Anterior cingulate cortex (tissue), 58 donors: ENCODE measurements around the gene LINC01488.
A peak's percentile ranks its signal among the peaks of the same experiment; 100 is the strongest.

Source experiments
- DNase-seq, 58 donors: peaks; one replicate each; lab custom pipeline; 2025; lab: John Stamatoyannopoulos, UW

LINC01488 gene

DNA sequence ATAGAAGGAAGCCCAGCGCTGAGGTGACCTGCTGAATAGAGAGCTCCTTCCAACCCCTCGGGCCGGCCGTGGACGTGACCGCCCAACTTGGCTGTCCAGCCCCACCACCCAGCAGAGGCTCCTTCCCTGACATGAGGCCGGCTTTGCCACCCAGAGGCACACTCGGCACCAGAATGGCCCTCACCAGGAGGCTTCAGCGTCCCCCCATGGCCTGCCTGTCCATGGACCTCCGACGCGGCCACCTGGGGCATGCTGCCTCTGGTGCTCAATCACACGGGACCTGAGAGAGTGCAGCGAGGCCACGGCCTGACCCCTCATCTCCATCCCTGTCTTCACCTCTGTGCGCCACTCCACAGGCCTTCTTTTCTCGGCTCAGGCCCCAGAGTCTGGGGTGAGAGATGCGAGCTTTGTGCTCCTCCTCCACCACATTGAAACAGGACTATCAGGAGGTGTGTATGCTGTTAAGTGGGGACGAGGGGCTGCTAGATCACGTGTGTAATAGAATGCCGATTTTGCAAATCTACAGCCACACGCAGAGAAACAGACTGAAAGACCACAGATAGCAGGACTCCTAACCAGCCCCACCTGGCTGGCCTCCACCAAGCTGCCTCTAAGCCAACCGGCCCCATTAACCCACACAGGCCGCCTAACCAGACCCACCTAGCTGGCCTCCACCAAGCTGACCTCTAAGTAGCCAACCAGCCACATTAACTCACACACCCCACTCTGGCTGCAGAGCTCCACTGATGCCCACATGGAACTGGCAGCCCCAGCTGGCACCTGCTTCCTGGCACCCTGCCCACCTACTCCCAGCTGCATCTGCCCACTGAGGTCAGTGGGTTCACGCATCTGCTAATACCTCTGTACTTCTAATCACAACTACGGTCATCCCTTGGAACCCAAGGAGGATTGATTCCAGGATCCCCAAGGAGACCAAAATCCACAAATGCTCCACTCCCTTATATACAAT is 20.7 kb downstream of the LINC01488 start:
- DNase-seq: peak in 1 of 58 donors; percentile 26

GRCh38 chr11:69504127-69504526 is 22.7 kb downstream of the LINC01488 start:
- no peak for DNase-seq

DNA sequence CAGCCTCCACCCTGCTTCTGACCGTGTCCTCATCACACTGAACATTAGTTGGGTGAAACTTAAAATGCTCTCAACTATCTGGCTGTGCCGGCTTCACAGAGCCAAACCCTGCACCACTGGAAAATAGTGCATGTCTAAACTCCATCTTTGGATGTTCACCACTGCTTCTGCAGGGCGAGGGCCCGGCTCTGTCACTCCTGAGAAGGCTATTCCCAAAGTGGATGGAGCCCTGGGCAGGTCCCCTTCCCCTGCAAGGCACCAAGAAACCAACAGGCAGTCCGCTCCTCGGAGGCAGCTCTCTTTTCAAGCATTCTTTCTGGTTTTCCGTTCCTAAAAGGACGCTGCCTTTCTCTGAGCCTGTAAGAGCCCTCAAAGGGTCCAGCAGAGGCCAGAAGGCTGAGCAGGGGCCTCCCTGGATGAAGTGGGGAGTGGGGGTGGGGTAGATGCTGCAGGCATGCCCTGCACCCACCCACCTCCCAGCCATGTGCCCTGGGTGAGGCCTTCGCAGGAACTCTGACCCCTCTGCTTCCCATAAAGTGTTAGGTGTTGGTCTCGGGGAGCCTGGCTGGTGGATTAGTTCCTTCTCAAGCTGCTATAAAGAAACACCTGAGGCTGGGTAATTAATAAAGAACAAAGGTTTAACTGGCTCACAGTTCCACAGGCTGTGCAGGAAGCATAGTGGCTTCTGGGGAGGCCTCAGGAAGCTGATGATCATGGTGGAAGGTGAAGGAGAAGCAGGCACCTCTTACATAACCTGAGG is 23.3 kb downstream of the LINC01488 start:
- no peak for DNase-seq

DNA sequence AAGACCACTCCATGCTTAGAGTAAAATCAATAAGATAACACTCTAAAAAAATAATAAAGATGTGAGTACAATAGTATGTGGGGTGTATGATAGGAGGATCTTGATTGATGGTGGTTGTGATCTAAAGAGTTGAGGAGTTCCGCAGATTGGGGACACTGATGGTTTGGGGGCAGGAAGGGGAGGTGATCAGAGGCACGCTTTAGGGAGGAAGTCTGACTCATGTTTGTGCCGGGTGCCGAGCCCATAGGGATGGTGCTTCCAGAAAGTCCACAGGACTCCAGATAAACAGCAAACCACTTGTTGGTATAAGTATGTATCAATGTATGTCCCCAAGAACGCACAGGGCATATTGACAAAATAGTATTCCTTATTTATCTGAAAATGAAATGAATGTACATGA is 27.5 kb downstream of the LINC01488 start:
- DNase-seq: no peak

DNA sequence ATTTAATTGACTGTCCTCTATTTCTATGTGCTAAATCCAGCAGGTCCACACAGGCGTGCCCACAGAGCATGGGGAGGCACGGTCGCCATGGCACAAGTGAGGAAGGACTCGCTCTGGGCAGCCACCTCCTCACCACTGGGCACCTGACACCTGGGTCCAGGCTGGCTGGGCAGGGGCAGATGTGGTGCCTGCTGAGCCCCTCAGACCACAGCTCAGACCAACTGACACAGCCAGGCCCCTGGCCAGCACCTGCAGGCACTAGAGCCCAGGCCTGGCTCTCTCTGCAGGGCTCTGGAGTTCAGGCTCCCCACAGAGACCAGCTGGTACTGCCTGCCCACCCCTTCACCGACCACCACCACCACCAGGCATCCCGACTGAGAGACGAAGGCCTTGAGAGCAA is 27.9 kb downstream of the LINC01488 start:
- no peak for DNase-seq

DNA sequence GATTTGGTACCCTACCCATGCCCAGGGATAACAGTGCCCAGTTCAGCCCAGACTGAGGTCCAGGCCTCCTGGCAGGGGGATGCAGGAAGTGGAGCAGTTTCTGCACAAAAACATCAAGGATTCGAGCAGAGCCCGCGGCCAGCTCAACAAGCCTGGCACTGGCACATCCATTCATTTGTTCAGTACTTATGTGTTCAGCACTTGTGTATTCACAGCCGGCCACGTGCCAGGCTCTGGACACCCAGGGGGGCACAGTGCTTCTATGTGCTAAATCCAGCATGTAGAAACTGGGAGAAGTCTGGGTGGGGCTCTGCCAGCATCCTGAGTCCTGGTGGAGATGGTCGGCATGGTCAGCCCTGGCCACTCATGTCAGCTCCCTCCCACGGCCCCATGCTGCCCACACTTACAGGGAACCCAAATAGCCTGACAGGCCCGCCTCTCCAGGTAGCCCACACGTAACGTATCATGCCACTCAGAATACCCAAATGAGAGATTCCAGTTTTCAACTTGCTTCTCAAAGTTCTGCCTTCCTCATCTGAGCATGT is 28.5 kb downstream of the LINC01488 start:
- DNase-seq: no peak

- DNase-seq: no peak
These were observed 29.3 kb downstream of the LINC01488 start for GRCh38 chr11:69510471-69511357.

DNA sequence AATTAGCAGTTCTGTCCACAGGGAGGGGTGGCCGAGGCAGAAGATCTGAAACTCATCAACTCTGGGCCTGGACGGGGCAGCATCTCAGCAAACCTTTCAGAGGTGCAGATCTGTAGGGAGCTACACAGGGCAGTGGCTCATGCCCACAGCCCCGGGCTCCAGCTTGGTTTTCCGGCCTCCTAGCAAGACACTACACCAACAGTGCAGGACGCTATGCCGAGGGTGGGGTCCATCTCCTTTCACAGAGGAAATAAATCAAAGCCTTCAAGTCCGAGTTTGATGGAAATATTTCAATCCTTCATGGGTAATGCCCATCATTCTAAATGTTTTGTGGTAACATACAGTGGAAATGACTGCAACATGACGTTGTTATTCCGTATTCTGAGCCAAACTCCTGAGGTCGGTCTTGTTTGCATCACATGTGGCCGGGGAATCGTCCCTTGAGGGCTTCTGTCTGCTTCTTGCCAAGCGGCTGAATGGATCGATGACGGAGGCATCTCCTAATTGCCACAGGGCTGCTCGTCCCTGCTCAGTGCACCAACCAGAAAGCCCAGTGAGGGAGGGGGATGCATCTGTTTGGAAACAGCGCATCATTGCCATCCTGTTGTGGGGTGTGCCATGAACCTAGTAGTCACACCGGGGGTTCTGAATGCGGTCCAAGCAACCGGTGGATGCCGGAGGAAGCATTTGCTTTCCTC is 30.0 kb downstream of the LINC01488 start:
- DNase-seq: no peak

GRCh38 chr11:69512136-69512535 is 30.7 kb downstream of the LINC01488 start:
- DNase-seq: no peak

GRCh38 chr11:69512790-69513189 is 31.3 kb downstream of the LINC01488 start:
- DNase-seq: no peak

DNA sequence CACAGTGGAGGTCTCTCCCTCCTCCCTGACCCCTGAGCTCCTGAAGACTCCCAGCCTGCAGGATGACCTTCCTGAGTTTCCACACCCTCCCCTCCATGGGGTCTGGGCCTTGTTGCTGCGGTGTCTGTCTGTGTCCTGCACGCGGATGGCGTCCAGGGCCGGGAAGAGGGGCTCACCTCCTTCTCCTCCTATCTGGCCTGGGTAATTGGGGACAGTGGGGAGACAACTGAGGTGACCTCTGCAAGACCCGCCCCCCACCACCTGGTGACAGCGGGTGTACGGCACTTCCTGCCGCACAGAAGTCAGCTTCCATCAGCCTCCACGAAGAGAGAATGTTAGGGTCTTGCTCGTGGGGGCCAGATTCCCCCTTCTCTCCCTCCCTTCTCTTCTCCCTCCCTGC is 31.7 kb downstream of the LINC01488 start:
- DNase-seq: no peak

DNA sequence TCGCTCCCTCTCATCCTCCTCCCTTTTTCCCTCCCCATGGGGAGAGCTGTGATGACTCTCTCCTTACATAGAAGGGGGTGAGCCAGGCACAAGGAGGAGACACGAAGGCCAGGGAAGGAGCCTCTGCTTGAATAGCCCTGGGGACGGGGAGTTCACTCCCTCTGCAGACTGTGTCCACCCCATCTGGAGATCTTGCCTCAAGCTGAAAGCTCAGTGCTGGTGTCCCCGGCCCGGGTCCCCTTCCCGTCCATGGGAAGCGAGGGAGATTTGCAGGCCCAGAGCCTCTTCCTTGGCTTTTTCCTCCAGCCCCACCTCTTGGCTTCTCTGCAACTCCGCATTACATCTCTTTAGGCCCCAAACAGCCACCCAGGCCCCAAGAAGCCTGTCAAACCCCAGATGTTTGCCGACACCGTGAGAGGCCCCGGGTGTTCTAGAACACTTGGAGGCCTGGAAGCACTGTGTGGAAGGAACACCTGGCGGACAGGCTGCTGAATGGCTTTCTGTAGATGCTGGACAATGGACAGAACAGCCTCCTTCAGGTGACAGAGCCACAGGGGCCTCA is 32.3 kb downstream of the LINC01488 start:
- DNase-seq: no peak

DNA sequence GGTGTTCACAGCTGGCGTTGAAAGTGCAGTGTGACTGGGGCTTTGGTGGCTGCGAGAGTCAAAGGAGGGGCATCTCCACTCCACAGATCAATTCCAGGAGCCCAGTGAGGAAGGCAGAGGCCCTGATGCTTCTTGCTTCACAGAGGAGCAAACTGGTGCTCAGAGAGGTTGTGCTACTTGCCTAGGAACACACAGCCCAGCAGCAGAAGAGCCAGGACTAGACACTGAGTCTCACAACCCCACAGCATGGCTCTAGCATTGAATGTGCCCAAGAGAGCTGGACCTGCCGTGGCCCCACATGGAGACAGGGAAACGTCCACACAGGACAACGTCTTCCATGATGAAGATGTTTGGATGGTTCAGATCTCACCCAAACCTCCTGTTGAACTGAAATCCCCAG is 33.3 kb downstream of the LINC01488 start:
- no peak for DNase-seq

GRCh38 chr11:69515271-69516245 is 34.1 kb downstream of the LINC01488 start:
- DNase-seq: no peak

- DNase-seq: no peak
These were observed 35.1 kb downstream of the LINC01488 start for GRCh38 chr11:69516526-69516925.

GRCh38 chr11:69518081-69518950 is 36.9 kb downstream of the LINC01488 start:
- DNase-seq: no peak
